Ascending aorta (tissue), 2 donors: ENCODE data around the gene P2RY6. TPM values are rescaled to one million over a fixed set of nuclear protein-coding genes. Genes with fewer than 3 reads are reported as not detected.
"Not testable (repeated sequence)": the region's sequence is repeated elsewhere in the genome, so short reads cannot be mapped to it uniquely, and the experiment has no call there.

Source experiments
- DNase-seq, 2 donors: peaks; one replicate each; pipeline ENCODE4 v3.0.0-alpha.2; 2019; ENCODE audit warnings: low spot score in 2 of 2
- H3K27ac ChIP-seq, 2 donors: fragments of 200-600 bp; sonication (generic); one replicate each; pipeline ENCODE4 v1.5.1; 2016 to 2017; ENCODE audit warnings: mild to moderate bottlenecking in 1 of 2
- H3K27me3 ChIP-seq: fragments of 200-600 bp; sonication (generic); one replicate; pipeline ENCODE4 v1.5.1; 2017
- H3K36me3 ChIP-seq, 2 donors: fragments of 200-600 bp; sonication (generic); one replicate each; pipeline ENCODE4 v1.5.1; 2016
- H3K4me1 ChIP-seq, 2 donors: fragments of 200-600 bp; sonication (generic); one replicate each; pipeline ENCODE4 v1.5.1; 2016 to 2017; ENCODE audit warnings: mild to moderate bottlenecking in 1 of 2
- H3K4me3 ChIP-seq, 2 donors: fragments of 200-600 bp; sonication (generic); one replicate each; pipeline ENCODE4 v1.5.1; 2016 to 2017; ENCODE audit warnings: mild to moderate bottlenecking in 1 of 2
- H3K9me3 ChIP-seq, 2 donors: fragments of 200-600 bp; sonication (generic); one replicate each; pipeline ENCODE4 v1.5.1; 2016
- intact Hi-C: fragments of 100-400 bp; cut with DNase I; formaldehyde crosslinking; loops from one replicate; pipeline ENCODE4 v1.15.1; 2023
- total RNA-seq: library from RNA; depleted of rRNA; stranded (reverse); fragments of >200 nt; gene quantifications from one replicate; pipeline ENCODE4 v1.1.0, GENCODE V29; 2016
- TF ChIP-seq, protein P1 (sequence below), 3 experiments: fragments of 200-600 bp in 2 of 3; fragments of 450-650 bp in 1 of 3; sonication (generic) in 2 of 3; IDR thresholded peaks; one replicate each; pipeline ENCODE4 v1.5.1; 2016 to 2019; ENCODE audit warnings: antibody characterized with exemption in 3 of 3, mild to moderate bottlenecking in 1 of 3, moderate library complexity in 1 of 3

The P2RY6 gene
- total RNA-seq, 1 donor from 2014 or later: 8.8 TPM

DNA sequence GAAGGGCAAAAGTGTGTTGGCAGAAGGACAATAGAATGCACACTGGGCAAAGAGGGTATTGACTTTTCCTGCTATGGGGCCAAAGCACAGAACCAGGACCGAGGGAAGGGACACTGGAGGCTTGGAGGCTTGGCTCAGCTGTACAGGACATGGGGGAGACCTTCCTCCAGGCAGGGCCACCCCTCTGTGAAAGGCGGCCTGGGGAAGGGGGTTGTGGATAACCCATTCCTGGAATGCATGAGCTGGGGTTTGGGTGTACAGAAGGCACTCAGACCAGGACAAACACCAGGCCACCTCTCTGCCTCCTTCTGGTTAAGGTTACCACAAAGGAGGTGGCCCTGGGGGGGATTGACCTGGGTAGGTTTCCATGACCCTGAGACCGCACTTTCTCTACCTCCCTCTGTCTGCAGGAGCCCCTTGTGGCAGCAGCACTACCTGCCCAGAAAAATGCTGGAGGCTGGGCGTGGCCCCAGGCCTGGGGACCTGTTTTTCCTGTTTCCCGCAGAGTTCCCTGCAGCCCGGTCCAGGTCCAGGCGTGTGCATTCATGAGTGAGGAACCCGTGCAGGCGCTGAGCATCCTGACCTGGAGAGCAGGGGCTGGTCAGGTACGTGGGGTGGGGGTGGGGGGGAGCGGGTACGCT, 44.4 kb upstream of the P2RY6 start:
- DNase-seq: peak; percentile 2 to 54
- Histone ChIP-seq H3K27ac (no peak overlapping the region), H3K36me3 (no peaks in the 10 kb centered on the region), H3K27me3 (no peaks in the 10 kb centered on the region), H3K4me3 (no peak overlapping the region), H3K9me3 (no peaks in the 10 kb centered on the region), H3K4me1 (no peaks in the 10 kb centered on the region)
- TF ChIP-seq, protein P1, sequence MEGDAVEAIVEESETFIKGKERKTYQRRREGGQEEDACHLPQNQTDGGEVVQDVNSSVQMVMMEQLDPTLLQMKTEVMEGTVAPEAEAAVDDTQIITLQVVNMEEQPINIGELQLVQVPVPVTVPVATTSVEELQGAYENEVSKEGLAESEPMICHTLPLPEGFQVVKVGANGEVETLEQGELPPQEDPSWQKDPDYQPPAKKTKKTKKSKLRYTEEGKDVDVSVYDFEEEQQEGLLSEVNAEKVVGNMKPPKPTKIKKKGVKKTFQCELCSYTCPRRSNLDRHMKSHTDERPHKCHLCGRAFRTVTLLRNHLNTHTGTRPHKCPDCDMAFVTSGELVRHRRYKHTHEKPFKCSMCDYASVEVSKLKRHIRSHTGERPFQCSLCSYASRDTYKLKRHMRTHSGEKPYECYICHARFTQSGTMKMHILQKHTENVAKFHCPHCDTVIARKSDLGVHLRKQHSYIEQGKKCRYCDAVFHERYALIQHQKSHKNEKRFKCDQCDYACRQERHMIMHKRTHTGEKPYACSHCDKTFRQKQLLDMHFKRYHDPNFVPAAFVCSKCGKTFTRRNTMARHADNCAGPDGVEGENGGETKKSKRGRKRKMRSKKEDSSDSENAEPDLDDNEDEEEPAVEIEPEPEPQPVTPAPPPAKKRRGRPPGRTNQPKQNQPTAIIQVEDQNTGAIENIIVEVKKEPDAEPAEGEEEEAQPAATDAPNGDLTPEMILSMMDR (IDR thresholded peaks at IDR 0.05): no peak
- intact Hi-C loops: no loop called here

DNA sequence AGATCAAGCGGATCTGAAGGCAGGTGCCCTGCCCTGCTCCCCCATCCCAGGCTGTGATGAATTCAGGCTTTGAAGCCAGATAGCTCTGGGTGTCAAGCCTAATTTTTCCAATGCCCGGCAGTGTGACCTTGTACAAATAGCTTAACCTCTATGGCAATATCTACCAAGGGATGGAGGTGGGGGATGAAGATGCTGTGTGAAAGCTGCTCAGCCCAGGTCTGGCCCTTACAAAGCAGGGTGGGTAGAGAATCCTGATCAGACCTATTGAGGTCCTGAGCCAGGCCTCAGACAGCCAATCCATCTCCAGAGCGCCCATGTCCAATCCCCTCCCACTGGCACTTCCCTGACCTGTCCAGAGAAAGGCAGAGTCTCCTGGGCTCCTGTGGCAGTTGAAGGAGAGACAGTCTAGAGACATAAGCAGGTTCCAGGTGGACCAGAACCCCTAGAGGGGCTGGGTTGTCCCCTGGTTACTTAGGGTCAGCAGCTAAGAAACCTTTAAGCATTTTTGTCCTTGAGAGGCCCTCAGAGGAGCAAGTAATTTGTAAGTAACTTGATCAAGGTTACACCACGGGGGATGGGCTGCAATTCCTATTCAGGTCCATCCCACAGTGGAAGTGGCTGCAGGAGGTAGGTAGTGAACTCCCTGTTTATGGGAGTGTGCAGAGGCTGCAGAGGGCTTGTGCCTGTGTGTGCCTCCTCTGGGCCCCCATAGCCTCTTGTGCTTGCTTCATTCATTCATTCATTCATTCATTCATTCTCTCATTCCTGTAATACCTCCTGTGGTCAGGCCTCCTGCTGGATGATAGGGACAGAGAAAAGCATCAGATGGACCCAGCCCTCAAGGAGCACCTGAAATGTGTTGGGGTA, 43.6 kb upstream of the P2RY6 start:
- no peak overlapping the region for H3K4me3 ChIP-seq
- peak; percentile 1 to 25 for DNase-seq

DNA sequence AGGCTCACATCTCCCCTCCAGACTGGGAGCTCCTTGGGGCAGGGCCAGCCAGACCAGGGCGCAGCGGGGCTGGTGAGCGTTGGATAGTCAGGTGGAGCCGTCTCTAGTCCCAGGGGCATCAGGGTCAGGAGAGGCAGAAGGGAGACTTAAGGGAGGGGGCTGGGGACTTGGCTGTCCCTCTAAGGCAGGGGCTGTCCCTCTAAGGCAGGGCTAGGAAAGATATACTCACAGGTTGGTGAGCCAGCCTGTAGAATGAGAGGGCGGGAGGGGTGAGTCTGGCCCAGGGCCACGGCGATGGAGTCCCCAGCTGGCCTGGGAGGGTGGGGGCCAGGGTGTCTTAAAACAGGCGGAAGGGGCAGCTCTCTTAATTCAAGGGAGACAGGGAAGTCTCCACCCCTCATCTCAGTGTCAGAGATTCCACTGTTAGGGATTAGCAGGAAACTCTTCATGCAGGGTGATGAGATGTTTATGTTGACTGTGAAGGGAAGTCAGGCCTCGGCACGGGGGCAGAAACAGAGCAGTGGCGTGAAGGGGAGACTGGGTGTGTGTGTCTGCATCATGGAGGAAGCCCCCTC, 42.7 kb upstream of the P2RY6 start:
- H3K36me3 ChIP-seq: no peaks in the 10 kb centered on the region
- no peak overlapping the region for H3K27ac ChIP-seq
- H3K4me1 ChIP-seq: no peaks in the 10 kb centered on the region
- intact Hi-C loops: no loop called here
- TF ChIP-seq, protein P1 (IDR thresholded peaks at IDR 0.05): no peak
- peak; percentile 6 to 56 for DNase-seq
- no peaks in the 10 kb centered on the region for H3K27me3 ChIP-seq
- no peak overlapping the region for H3K4me3 ChIP-seq
- no peaks in the 10 kb centered on the region for H3K9me3 ChIP-seq

More for the DNA sequence above, 43.6 kb upstream of the P2RY6 start:
- Histone ChIP-seq H3K4me1 (no peaks in the 10 kb centered on the region), H3K36me3 (no peaks in the 10 kb centered on the region), H3K9me3 (no peaks in the 10 kb centered on the region), H3K27ac (no peak overlapping the region), H3K27me3 (no peaks in the 10 kb centered on the region)
- TF ChIP-seq, protein P1 (IDR thresholded peaks at IDR 0.05): no peak
- intact Hi-C loops: no loop called here

DNA sequence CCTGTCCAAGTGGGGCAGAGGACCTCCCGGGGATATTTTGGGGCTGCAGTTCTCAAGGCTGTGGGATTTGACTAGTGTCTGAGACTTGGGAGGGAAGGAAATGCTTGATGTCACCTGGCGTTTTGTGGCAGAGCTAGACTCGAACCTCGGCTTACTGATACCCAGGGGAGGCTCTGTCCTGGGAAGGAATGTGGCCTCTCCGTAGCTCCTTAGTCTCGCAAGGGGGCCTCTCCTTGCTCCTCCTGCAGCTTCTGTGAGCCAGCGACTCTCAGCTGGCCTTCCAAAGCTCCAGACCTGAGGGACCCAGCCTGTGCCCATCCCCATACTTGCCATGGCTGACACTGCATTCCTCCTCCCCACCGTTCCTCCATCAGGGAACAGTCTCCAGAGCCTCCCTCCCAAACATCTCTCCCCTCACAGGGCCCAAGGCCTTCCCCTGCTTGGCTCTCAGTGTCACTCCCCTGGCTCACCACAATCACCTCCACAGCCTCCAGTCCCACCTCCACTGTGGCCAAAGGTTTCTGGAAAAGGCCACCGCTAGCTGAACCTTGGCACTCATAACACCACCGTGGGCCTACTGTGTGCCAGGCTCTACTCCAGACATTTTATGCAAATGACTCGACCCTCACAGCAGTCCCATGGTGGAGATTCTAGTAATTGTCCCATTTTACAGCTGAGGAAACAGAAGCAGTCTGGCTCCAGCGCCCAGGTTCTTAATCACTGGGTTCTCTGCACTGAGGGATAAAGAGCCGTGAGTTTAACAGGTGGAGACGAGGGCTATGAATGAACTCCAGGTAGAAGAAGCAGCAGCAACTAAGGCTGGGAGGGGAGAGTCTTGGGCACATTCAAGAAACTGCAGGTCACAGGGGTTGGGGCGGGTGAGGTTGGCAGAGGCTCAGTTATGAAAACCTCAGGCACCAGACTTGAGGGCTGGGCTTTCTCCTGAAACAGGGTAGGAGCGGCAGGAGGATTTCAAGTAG, 42.0 kb upstream of the P2RY6 start:
- Histone ChIP-seq H3K9me3 (no peaks in the 10 kb centered on the region), H3K4me1 (no peaks in the 10 kb centered on the region), H3K36me3 (no peaks in the 10 kb centered on the region), H3K27ac (no peak overlapping the region), H3K27me3 (no peaks in the 10 kb centered on the region), H3K4me3 (no peak overlapping the region)
- DNase-seq: peak; percentile 5 to 33
- TF ChIP-seq, protein P1 (IDR thresholded peaks at IDR 0.05): no peak
- intact Hi-C loops: no loop called here

DNA sequence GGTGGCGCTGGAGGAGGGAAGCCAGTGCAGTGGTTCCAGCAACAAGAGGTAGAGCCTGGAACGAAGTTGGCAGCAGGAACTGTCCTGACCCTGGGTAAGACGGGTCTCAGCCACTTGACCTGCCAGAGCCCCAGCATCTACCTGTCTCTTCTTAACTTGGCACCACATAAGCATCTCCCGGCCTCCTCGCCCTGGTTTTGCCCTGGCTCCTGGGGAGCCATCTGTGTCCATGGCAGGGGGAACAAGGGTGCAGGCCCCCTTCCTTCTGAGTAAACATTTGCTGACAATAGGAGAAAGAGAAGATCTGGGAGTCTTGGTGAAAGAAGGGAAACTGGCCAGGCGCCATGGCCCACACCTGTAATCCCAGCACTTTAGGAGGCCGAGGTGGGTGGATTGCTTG, 41.2 kb upstream of the P2RY6 start:
- TF ChIP-seq, protein P1 (IDR thresholded peaks at IDR 0.05): no peak
- DNase-seq: peak in 1 of 2 donors; percentile 25
- Histone ChIP-seq H3K27me3 (no peaks in the 10 kb centered on the region), H3K4me1 (no peaks in the 10 kb centered on the region), H3K4me3 (no peak overlapping the region), H3K36me3 (no peaks in the 10 kb centered on the region), H3K27ac (no peak overlapping the region), H3K9me3 (no peaks in the 10 kb centered on the region)
- intact Hi-C loops: no loop called here

DNA sequence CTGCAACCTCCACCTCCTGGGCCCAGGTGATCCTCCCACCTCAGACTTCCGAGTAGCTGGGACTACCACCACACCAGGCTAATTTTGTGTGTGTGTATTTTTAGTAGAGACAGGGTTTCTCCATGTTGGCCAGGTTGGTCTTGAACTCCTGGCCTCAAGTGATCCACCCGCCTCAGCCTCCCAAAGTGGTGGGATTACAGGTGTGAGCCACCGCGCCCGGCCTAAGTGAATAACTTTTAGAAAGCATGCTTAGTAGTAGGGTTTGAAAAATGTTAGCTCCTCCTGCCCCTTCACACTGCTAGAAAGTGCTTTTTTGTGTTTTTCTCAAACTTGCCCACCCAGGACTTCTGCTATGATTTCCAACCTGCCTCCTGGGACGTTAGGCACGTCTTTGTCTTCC, 39.7 kb upstream of the P2RY6 start:
- intact Hi-C loops, H3K4me1 ChIP-seq, H3K27me3 ChIP-seq, H3K27ac ChIP-seq, H3K9me3 ChIP-seq, H3K4me3 ChIP-seq, H3K36me3 ChIP-seq: not testable (repeated sequence)
- DNase-seq: peak in 1 of 2 donors; percentile 30
